Heart left ventricle (tissue), 16 donors: ENCODE data around the gene N4BP2L2. TPM values are rescaled to one million over a fixed set of nuclear protein-coding genes. Genes with fewer than 3 reads are reported as not detected.

ENCODE experiments used
- ATAC-seq, 4 donors: fragments of 200-7000 bp; cut with Tn5 transposase; one replicate each; pipeline ENCODE4 v1.9.1; 2020 to 2022; ENCODE audit warnings: moderate library complexity in 4 of 4, mild to moderate bottlenecking in 3 of 4, moderate number of reproducible peaks in 1 of 4
- DNase-seq, 5 donors: peaks; one replicate each; pipeline ENCODE4 v3.0.0-alpha.2; 2020
- H3K27ac ChIP-seq, 12 donors: fragments of 200-600 bp; sonication (generic) in 4 of 12; one replicate each; pipeline versions ENCODE4 v1.5.0 to v1.8.0; 2016 to 2022; ENCODE audit warnings: mild to moderate bottlenecking in 2 of 12
- H3K27me3 ChIP-seq, 9 donors: fragments of 200-600 bp; sonication (generic) in 2 of 9; one replicate each; pipeline versions ENCODE4 v1.5.1 to v1.8.0; 2016 to 2022; ENCODE audit warnings: mild to moderate bottlenecking in 3 of 9
- H3K36me3 ChIP-seq, 9 donors: fragments of 200-600 bp; sonication (generic) in 2 of 9; one replicate each; pipeline versions ENCODE4 v1.5.0 to v1.8.0; 2018 to 2022; ENCODE audit warnings: mild to moderate bottlenecking in 2 of 9
- H3K4me1 ChIP-seq, 12 donors: fragments of 200-600 bp; sonication (generic) in 4 of 12; one replicate each; pipeline versions ENCODE4 v1.5.0 to v1.8.0; 2016 to 2022; ENCODE audit warnings: mild to moderate bottlenecking in 3 of 12
- H3K4me3 ChIP-seq, 12 donors: fragments of 200-600 bp; sonication (generic) in 4 of 12; one replicate each; pipeline versions ENCODE4 v1.5.0 to v1.8.0; 2017 to 2022; ENCODE audit warnings: mild to moderate bottlenecking in 9 of 12, moderate library complexity in 4 of 12
- H3K9me3 ChIP-seq, 12 donors: fragments of 200-600 bp; sonication (generic) in 4 of 12; one replicate each; pipeline versions ENCODE4 v1.5.0 to v1.8.0; 2016 to 2022; ENCODE audit warnings: mild to moderate bottlenecking in 1 of 12
- POLR2A ChIP-seq, 2 donors: fragments of 450-650 bp; IDR thresholded peaks; one replicate each; pipeline ENCODE4 v1.6.1; 2017; ENCODE audit warnings: antibody characterized with exemption in 2 of 2, mild to moderate bottlenecking in 2 of 2, moderate library complexity in 2 of 2
- WGBS, 4 donors: extraction: QIAGEN DNeasy Blood & Tissue Kit in 2 of 4; methylation state at CpG; one replicate each; pipeline versions ENCODE4 v1.1.5 to v1.1.7; 2013 to 2018; 5-methylcytosine and 5-hydroxymethylcytosine counted together
- intact Hi-C, 10 donors: fragments of 100-400 bp; cut with DNase I; formaldehyde crosslinking; loops; one replicate each; pipeline versions ENCODE4 v1.11.1 to v1.14.2; 2022
- polyA plus RNA-seq, 2 donors: library from polyadenylated mRNA; stranded (reverse); fragments of 200-250 nt; gene quantifications; one replicate each; pipeline ENCODE4 v1.2.3, GENCODE V29; 2013
- total RNA-seq, 9 donors: library from RNA; depleted of rRNA in 2 of 9; stranded (reverse); fragments of >200 nt in 2 of 9; fragmentation: NEBNext Ultra II Directional in 3 of 9; extraction: Animal tissue kit (Norgen Biotek cat#: 25700) in 3 of 9; gene quantifications; one replicate each; pipeline versions ENCODE4 v1.1.0 to v1.2.4, GENCODE V29; 2016 to 2023
- TF ChIP-seq, protein P1 (sequence below), 12 donors: fragments of 200-600 bp; sonication (generic) in 4 of 12; IDR thresholded peaks; one replicate each; pipeline versions ENCODE4 v1.5.0 to v1.8.0; 2018 to 2022; ENCODE audit warnings: antibody characterized with exemption in 12 of 12, mild to moderate bottlenecking in 5 of 12
- donor health status: ischemic (EF 13 %, LVEDD 7.1; RV severe dilation, severe dysfunction).
- donor health status: healthy with polysubstance abuse.
- donor health status: DM: no; HTN: yes; CAD: no.
- donor health status: DM: no; HTN: no; CAD: no.
- donor health status: ischemic (EF 25% LVEDD 6.9; RV normal size, moderate dysfunction).
- donor health status: ischemic (EF 25% LVEDD 5.7; RV mildly dilated, moderate dysfunction).
- donor health status: healthy.
- donor health status: DM: yes; HTN: yes; CAD: no.
- donor health status: ischemic (EF 35%, LVEDD 5.7; RV mildly dilated, moderate dysfunction).
- donor health status: nonischemic (EF 11% LVEDD 7.7; RV severe dilation, severe dysfunction).
- donor health status: DM: yes; HTN: yes; CAD: no.
- donor health status: PGD.
- donor health status: ischemic (EF 29% LVEDD 5.4; RV normal size, mild dysfunction).
- donor health status: nonischemic (EF 23%, LVEDD 6.1; RV moderate dilation, normal function).

Gene N4BP2L2
- total and polyA plus RNA-seq, 11 donors, result 40.4 to 297 (median 131) TPM

DNA sequence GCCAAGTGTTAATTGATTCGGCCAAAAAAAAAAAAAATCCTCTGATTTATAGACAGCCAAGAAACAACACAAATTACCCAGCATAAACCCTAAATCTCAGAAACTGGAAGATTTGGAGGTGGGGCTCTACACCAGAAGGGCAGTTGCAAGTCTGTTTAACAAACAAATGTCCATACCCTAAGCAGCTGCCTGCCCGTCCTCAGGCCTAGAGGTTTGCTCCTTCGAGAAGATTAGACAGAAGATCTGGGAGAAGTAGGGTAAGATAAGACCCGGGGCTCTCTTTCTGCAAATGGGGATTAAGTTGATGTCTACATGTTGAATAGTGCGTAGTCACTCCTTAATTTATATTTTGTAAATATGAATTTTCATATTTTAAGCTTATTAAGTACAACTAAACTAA lies 107.2 kb downstream of the N4BP2L2 start:
- H3K27me3 ChIP-seq, result no peaks in the 10 kb centered on the region
- H3K9me3 ChIP-seq, result no peaks in the 10 kb centered on the region
- H3K27ac ChIP-seq, result no peak overlapping the region
- ATAC-seq, result no peak
- peaks cover 0 to 54% (median 24%) of the 10 kb centered on the region in 9 donors for H3K36me3 ChIP-seq
- WGBS, 4 donors, result 86 to 92% (median 90%) methylated on average over 5 of the region's 5 CpGs
- intact Hi-C loops, result no loop called here
- DNase-seq, result no peak
- peaks cover 0 to 34% (median 11%) of the 10 kb centered on the region in 12 donors for H3K4me1 ChIP-seq
- TF ChIP-seq, protein P1, sequence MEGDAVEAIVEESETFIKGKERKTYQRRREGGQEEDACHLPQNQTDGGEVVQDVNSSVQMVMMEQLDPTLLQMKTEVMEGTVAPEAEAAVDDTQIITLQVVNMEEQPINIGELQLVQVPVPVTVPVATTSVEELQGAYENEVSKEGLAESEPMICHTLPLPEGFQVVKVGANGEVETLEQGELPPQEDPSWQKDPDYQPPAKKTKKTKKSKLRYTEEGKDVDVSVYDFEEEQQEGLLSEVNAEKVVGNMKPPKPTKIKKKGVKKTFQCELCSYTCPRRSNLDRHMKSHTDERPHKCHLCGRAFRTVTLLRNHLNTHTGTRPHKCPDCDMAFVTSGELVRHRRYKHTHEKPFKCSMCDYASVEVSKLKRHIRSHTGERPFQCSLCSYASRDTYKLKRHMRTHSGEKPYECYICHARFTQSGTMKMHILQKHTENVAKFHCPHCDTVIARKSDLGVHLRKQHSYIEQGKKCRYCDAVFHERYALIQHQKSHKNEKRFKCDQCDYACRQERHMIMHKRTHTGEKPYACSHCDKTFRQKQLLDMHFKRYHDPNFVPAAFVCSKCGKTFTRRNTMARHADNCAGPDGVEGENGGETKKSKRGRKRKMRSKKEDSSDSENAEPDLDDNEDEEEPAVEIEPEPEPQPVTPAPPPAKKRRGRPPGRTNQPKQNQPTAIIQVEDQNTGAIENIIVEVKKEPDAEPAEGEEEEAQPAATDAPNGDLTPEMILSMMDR (IDR thresholded peaks at IDR 0.05), result no peak
- TF ChIP-seq POLR2A (IDR thresholded peaks at IDR 0.05), result no peak
- H3K4me3 ChIP-seq, result no peak overlapping the region

DNA sequence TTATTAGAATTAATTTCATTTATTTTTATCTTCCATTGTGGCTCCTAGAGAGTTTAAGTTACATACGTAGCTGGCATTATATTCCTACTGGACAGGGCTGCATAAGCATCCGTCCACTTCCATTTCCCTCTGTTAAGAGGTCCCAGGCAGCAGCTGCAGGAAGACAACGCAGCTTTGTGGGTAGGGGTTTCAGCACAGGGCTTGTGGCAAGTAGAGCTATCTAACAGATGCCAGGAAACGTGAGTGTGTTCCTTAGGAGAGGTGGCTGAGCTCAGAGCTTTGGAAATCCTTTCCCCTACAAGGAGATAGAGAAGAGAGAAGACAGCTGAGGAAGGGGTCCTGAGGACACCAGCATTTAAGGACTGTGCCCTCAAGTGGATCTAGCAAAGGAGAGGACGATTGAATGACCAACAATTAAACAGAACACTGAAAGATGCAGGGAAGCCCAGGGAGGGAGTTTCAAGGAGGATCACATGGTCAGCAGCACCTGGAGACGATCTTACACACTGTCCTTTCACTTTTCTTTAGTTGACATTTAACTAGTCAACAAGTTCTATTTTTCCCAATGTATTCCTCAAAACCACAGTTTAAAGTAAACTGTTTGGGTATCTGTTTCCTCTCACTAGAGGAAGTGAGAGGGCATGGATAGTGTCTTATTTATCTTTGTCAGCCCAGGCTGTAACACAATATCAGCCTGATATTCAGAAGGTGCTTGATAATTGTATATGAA lies 108.4 kb downstream of the N4BP2L2 start:
- 50 to 64% (median 56%) methylated on average over 6 of the region's 6 CpGs for WGBS, 4 donors
- H3K27ac ChIP-seq, result peak overlapping the region in 1 of 12 donors; percentile 98
- DNase-seq (no peak), ATAC-seq (no peak)
- H3K4me1 ChIP-seq, result peaks cover 0 to 42% (median 16%) of the 10 kb centered on the region in 12 donors
- TF ChIP-seq, protein P1 (IDR thresholded peaks at IDR 0.05), result no peak
- no peak for TF ChIP-seq POLR2A (IDR thresholded peaks at IDR 0.05)
- peaks cover 0 to 42% (median 12%) of the 10 kb centered on the region in 9 donors for H3K36me3 ChIP-seq
- intact Hi-C loops, result no loop called here
- H3K9me3 ChIP-seq, result no peaks in the 10 kb centered on the region
- H3K27me3 ChIP-seq, result no peaks in the 10 kb centered on the region
- H3K4me3 ChIP-seq, result no peak overlapping the region

DNA sequence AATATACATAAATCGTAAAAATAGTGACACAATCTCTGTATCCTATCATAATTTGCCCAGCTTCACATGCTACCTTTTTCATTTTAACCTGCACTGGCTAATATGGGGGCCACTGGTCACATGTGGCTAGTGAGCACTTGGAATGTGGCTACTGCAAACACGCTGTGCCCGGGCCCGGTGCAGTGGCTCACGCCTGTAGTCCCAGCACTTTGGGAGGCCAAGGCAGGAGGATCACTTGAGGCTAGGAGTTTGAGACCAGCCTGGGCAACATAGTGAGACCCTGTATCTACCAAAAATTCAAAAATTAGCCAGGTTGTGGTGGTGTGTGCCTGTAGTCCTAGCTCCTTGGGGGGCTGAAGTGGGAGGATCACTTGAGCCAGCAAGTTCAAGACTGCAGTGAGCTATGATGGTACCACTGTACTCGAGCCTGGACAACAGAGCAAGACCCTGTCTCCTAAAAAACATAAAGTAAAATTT lies 109.1 kb downstream of the N4BP2L2 start:
- Histone ChIP-seq H3K27me3 (no peaks in the 10 kb centered on the region), H3K4me3 (peak overlapping the region in 1 of 12 donors; percentile 95), H3K9me3 (no peaks in the 10 kb centered on the region), H3K4me1 (peaks cover 0 to 44% (median 17%) of the 10 kb centered on the region in 12 donors), H3K27ac (peak overlapping the region in 10 of 12 donors; percentile 73 to 98 (median 90)), H3K36me3 (peaks cover 0 to 35% (median 8%) of the 10 kb centered on the region in 9 donors)
- DNase-seq, result no peak
- no peak for TF ChIP-seq POLR2A (IDR thresholded peaks at IDR 0.05)
- TF ChIP-seq, protein P1 (IDR thresholded peaks at IDR 0.05), result no peak
- no peak for ATAC-seq
- WGBS, 4 donors, result 87 to 96% (median 92%) methylated on average over 5 to 6 of the region's 6 CpGs
- intact Hi-C loops, result loop anchor here in 2 of 10 donors (5.0 kb wide), 1 partner anchor 108 kb away; the partner anchor contains the start of gene N4BP2L2 (in 2 of the 2)
